Measurements from ENCODE around the gene RPS6KA2. TPM values are rescaled to one million over a fixed set of nuclear protein-coding genes. Genes with fewer than 3 reads are reported as not detected.
A peak's percentile ranks its signal among the peaks of the same experiment; 100 is the strongest.

RPS6KA2 gene
- total and polyA plus RNA-seq, 2 donors (not counting 3 experiments of a cell fraction or from before 2014, with no cell fraction given), result 54.5 to 75.8 TPM

DNA sequence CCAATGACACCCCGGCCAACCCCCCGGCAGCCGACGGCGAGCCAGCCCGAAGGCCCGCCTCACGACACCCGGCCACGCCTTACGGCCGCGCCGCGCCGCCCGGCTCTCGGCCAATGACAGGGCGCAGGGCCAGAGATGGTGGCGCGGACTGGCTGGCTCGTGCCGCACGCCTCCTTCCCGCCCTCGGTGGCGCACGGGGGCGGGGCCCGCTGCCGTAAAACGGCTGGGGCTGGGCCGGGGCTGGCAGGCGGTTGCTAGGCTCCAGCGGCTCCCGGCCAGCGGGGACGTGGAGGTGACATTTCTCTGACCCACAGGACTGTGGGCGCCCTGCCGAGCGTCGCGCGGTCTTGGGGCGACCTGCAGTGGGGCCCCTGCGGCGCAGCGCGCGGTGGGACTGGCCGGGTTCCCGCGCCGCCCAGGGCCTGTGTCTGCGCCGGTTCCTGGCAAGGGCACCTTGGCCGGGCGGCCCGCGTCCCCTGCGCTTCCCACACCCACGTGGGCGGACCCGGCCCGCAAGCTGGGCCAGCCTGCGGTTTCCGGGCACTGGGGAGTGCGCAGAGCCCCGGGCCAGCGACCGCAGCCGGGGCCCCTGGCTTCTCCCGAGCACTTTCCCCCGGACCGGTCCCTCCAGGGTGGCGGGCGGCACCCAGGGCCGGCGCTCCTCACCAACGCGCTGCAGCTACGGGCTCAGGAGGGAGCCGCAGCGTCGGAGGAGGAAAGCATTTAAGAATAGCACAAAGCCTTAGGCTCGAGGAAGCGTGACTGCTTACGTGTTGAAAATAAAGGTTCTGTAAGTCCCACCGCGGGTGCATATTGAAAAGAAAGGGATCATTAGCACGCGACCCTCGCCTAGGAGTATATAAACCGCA lies 243.9 kb downstream of the RPS6KA2 start, which contains the start of gene MPC1:
Gene MPC1 (minus strand): TSS at position 8 of the 869 bp plus-strand sequence. CDS start 64 bp downstream, outside the sequence.
- H2AFZ ChIP-seq (ENCODE audit: low read depth, low read length), result peak within 1 kb of the TSS; percentile 96
- H3K27ac ChIP-seq (ENCODE audit: insufficient read depth, low read depth, low read length), result peak within 1 kb of the TSS; percentile 68
- intact Hi-C loops (cut with micrococcal nuclease) (loop anchor here (1.0 kb wide), 5 partner anchors 18 to 108 kb away; partner anchors contain the start of gene SFT2D1), dilution Hi-C loops (cut with MboI; ENCODE audit: extremely low pct_ligation_motif_present, low sequenced_read_pairs) (no loop called here)
- TF ChIP-seq GATA2 (IDR thresholded peaks at IDR 0.05; ENCODE audit: insufficient read depth, insufficient read length, low read depth, low read length) (no peak), JUN (IDR thresholded peaks at IDR 0.05; ENCODE audit: borderline replicate concordance, insufficient read depth, insufficient read length, low read depth) (no peak), EZH2 (IDR thresholded peaks at IDR 0.05; ENCODE audit: borderline replicate concordance, low read depth, low read length, severe bottlenecking) (no peak), FOS (IDR thresholded peaks at IDR 0.05; ENCODE audit: borderline replicate concordance, insufficient read depth, low read length) (peak; percentile 8), POLR2A (IDR thresholded peaks at IDR 0.05; ENCODE audit: low read depth, low read length) (peak; percentile 16), CTCF (IDR thresholded peaks at IDR 0.05; ENCODE audit: extremely low read depth in 1 of 2, insufficient read depth in 1 of 2, low read depth in 1 of 2, low read length in 2 of 2) (no peak), POLR2AphosphoS5 (IDR thresholded peaks at IDR 0.05; ENCODE audit: insufficient read depth, low read depth, low read length) (peak; percentile 26), MYC (IDR thresholded peaks at IDR 0.05; ENCODE audit: low read depth, low read length) (no peak)
- TF ChIP-seq, protein P1, sequence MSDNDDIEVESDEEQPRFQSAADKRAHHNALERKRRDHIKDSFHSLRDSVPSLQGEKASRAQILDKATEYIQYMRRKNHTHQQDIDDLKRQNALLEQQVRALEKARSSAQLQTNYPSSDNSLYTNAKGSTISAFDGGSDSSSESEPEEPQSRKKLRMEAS (IDR thresholded peaks at IDR 0.05; ENCODE audit: insufficient read depth, insufficient read length), result peak; percentile 52
- H4K20me1 ChIP-seq (replicated peaks; ENCODE audit: control insufficient read depth, extremely low read depth, insufficient read depth, low read length), result no peaks in the 10 kb centered on the region
- H3K4me3 ChIP-seq (replicated peaks in 1 of 3; ENCODE audit: insufficient read depth in 1 of 3, low read depth in 1 of 3, low read length in 3 of 3), result peak within 1 kb of the TSS; percentile 82 to 95 (median 94)
- H3K9me1 ChIP-seq (replicated peaks; ENCODE audit: control insufficient read depth, extremely low read depth, insufficient read depth, low read length), result no peaks in the 10 kb centered on the region
- peak within 1 kb of the TSS; percentile 71 for H3K9ac ChIP-seq (replicated peaks; ENCODE audit: extremely low read depth, insufficient read depth, low read length)
- CTCF ChIA-PET, result interaction anchor here (1.0 to 1.6 kb wide), 3 partner anchors 17 to 72 kb away, joined by 3 to 17 read pairs (median 4); no protein-coding TSS in a partner anchor
- FAIRE-seq (peak; percentile 95), DNase-seq (ENCODE audit: low read depth, low spot score) (peak; percentile 96)
- BruUV-seq (replicated peaks), result TSS peak; percentile 19
- no peaks in the 10 kb centered on the region for H3K36me3 ChIP-seq (ENCODE audit: control insufficient read depth in 2 of 2, extremely low read depth in 1 of 2, insufficient read depth in 2 of 2, low read length in 2 of 2)
- no peaks in the 10 kb centered on the region for H3K27me3 ChIP-seq (ENCODE audit: control insufficient read depth in 2 of 2, insufficient read depth in 2 of 2, low read length in 2 of 2)
- peak within 1 kb of the TSS; percentile 91 for H3K4me2 ChIP-seq (ENCODE audit: insufficient read depth, low read length)
- H3K4me1 ChIP-seq (ENCODE audit: control insufficient read depth, extremely low read depth, insufficient read depth, low read length), result peaks cover 4% of the 10 kb centered on the region
- POLR2A ChIA-PET, result no interaction called here
- H3K9me3 ChIP-seq (replicated peaks; ENCODE audit: control insufficient read depth, insufficient read depth, low read length), result no peaks in the 10 kb centered on the region
- no peaks in the 10 kb centered on the region for H3K79me2 ChIP-seq (ENCODE audit: control insufficient read depth, insufficient read depth, low read length)

Data from endothelial cell of umbilical vein (primary cell).